HG03159 (cell line): ENCODE results near the gene CLEC2D.
"Not testable (repeated sequence)": the region's sequence is repeated elsewhere in the genome, so short reads cannot be mapped to it uniquely, and the experiment has no call there.

Experiments
- ATAC-seq: cut with Tn5 transposase; IDR thresholded peaks from one replicate; pipeline ENCODE4 v1.9.1; 2021; ENCODE audit warnings: mild to moderate bottlenecking, moderate library complexity; ENCODE audit not compliant: unreplicated experiment

The CLEC2D gene

DNA sequence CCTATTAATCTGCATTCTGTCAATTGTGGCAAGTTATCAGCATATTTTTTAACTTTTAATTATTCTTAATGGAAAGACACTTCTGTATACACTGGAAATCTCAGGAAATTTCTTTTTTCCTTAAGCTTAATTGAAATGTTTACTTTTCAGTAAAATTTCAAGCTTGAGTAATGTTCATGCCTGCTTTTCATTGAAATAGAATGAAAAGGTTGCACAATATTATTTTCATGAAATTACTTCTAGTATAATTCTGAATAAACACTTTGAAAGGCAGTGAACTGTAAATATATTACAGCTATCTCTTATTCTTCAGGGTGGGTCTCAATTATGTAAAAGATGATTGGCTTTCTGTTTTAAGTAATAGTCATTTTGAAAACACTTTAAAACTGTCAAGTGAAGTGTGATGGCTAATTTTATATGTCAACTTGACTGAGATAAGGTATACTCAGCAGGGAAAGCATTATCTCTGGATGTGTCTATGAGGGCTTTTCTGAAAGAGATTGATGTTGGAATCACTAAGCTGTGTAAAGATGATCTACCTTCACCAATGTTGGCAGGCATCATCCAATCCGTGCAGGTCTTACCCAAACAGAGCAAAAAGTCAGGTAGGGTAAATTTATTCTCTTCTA lies 29.9 kb downstream of the CLEC2D start:
- ATAC-seq = no peak

DNA sequence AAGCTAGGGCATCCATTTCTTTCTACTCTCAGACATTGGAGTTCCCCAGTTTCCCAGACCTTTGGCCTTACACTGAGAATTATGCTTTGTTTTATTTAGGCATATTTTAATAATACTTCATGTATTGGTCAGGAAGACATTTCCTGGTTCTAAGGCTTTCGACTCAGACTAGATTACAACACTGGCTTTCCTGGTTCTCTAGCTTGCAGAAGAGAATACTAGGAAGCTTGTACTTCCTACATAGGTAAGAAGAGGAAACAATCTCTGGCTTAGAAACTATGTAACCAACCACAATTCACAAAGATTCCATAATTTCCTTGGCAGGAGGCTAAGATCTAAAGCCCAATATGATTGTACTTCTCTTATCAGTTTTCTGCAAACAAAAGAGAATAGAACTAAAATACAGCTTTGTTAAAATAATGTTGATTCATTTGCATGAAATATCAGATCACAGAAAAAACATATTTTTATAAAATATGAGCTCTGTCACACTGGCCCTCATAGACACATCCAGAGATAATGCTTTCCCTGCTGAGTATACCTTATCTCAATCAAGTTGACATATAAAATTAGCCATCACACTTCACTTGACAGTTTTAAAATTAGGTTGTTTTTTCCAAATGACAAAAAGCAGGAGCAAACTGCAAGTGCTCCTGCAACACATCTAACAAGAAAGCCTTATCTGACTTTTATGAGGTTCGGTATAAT lies 30.5 kb downstream of the CLEC2D start:
- no peak for ATAC-seq

DNA sequence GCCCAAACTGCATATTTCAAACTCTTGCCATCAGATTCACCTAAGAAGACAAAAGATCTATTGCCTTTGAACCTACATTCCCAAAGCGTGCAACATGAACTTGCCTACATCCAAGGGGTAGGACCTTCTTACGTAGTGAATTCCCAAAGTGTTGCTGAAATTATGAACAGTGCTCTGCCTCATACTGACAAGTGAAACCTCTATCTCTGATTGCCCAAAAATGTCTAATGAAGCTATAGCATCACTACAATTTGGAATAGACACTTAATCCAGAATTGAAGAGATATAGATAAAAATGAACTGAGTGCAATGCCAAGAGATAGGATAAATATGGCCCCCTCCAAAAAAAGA lies 31.1 kb downstream of the CLEC2D start:
- no peak for ATAC-seq

DNA sequence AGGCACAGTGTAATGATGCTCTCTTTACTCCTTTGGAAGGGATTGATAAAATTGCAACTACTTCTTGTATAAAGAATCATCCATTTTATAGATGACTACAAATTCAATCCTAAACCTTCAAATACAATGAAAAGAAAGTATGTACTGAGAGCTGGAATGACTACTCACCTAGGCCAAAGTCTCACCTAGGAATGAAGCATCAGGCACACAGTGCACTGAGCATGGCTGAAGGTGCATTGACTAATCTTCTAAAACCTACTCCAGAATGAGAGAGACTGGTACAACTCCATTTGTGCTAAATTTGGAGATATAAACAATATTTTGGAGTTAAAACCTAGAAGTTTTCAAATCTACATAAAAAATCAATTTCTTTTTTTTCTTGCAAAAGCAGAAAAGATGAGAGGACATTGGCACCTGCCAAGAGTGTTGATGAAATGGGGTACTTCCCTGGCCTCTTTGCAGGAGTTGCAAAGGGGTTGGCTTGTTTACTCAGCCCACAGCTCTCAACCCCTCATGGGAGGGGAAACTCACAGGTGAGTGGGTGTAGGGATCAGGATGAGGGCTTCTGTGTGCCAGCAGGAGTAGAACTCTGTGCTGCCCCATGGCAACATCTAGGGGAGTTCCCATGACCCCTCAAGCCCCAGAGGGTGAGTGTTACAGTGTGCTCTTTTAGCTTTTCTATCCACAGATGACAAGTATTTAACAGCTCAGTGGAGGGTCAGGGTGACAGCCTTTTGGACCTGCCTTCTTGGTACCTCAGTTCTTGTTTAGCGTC lies 32.1 kb downstream of the CLEC2D start:
- peak; percentile 42 for ATAC-seq

DNA sequence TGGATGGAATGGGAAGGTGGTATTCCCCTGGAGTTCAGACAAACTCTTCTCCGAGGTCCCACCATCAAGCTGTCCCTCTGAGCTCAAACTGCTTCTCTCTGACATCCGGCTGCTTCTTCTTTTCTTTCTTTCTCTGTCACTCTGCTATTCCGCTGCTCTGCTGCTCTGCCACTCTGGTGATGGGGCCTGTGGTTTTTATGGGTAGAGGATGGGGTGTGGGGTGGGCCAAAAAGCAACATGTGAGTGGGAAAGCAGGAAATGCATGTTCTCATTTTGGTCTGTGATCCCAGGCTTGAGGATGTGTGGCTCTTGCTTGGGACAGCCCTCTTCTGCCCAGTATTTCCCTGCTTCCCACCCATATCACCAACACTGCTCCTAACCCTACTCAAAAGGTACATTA lies 32.7 kb downstream of the CLEC2D start:
- ATAC-seq = no peak

DNA sequence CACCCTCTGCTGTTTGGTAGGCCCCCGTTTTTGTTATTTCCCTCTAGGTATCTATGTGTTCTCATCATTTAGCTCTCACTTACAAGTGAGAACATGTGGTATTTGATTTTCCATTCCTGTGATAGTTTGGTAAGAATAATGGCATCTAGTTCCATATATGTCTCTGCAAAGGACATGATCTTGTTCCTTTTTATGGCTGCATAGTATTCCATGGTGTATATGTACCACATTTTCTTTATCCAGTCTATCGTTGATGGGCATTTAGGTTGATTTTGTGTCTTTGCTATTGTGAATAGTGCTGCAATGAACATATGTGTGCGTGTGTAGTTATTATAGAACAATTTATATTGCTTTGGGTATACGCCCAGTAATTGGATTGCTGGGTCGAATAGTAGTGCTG lies 35.0 kb downstream of the CLEC2D start:
- ATAC-seq = not testable (repeated sequence)

DNA sequence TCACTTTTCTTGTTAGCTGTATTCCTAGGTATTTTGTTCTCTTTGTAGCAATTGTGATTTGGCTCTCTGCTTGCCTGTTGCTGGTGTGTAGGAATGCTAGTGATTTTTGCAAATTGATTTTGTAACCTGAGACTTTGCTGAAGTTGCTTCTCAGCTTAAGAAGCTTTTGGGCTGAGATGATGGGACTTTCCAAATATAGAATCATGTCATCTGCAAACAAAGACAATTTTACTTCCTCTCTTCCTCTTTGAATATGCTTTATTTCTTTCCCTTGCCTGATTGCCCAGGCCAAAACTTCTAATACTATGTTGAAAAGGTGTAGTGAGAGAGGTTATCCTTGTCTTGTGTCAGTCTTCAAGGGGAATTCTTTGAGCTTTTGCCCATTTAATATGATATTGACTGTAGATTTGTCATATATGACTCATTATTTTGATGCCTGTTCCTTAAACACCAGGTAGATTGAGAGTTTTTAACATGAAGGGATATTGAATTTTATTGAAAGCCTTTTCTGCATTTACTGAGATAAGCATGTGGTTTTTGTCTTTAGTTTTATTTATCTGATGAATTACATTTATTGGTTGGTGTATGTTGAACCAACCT lies 36.7 kb downstream of the CLEC2D start:
- no peak for ATAC-seq

DNA sequence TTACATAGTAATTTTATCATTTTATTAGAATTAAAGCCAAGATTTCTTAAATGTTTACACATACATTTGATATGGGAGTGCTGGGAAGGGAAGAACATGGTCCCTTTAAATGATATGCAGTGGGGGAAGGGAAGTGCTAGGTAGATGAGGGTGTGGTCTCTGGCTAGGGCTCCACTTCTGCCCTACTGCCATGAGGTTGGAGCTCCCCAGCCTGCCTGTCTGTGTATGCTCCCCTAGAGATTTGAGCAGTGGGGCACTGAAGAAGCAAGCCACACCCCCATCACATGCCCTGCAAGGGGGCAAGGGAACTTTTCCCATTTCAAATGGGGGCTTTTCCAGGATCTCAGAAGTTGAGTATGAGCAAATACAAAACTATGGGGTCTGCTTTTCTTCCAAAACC lies 37.8 kb downstream of the CLEC2D start:
- no peak for ATAC-seq

DNA sequence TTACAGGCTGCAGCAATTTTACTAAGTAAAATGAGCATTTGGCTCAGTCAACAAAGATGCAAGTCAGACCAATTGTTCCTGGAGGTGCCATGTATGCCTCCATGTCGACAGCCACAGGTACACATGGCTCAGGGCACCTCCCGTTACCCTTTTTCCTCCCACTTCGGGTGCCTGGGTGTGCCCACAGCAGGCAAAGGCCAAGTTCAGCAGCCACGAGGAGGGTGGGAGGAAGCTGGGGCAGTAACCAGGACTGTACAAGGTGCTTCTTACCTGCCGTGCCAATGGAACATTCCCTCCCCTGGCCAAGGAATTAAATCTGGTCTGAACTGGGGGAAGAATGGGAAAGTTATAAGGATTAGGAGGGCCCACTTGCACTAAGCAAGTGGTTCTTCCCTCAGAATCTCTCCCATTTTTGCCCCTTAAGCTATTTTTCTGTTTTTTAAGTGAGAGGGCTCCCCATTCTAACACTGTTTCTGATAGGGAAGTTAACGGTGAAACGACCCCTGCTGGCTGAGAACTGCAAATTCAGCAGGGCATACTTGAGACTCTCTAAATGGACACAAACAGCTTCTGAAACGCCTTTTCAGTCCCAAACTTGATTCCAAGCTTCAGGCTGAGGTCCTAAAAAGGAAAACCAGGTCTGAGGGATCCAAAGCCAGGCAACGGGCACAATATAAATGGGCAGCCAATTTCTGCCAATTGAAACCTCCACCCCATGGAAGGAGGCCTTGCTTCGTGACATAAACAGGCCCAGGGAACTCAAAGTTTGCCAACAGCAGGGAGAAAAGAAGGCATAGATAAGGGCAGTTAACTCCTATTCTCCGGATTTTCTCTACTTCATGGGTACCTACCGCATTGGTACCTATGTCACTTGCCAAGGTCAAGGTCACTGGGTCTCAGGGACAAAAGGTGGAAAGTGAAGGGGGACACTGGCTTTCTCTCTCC lies 38.6 kb downstream of the CLEC2D start:
- no peak for ATAC-seq

DNA sequence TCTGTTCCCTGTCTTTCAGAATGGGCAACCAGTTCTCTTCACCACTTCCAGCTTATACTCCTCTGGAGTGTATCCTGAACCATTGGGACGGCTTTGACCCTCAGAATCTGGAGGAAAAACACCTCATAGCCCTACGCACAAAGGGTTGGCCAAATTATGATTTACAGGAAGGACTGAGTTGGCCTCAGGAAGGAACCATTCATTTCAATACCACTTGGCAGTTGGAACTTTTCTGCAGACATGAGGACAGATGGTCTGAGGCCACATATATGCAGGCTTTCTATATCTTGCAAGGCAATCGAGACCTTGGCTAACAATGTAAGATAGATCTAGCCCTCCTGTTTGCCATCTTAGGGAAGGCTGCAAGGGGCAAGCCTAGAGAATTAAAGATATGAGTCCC lies 39.3 kb downstream of the CLEC2D start:
- no peak for ATAC-seq

DNA sequence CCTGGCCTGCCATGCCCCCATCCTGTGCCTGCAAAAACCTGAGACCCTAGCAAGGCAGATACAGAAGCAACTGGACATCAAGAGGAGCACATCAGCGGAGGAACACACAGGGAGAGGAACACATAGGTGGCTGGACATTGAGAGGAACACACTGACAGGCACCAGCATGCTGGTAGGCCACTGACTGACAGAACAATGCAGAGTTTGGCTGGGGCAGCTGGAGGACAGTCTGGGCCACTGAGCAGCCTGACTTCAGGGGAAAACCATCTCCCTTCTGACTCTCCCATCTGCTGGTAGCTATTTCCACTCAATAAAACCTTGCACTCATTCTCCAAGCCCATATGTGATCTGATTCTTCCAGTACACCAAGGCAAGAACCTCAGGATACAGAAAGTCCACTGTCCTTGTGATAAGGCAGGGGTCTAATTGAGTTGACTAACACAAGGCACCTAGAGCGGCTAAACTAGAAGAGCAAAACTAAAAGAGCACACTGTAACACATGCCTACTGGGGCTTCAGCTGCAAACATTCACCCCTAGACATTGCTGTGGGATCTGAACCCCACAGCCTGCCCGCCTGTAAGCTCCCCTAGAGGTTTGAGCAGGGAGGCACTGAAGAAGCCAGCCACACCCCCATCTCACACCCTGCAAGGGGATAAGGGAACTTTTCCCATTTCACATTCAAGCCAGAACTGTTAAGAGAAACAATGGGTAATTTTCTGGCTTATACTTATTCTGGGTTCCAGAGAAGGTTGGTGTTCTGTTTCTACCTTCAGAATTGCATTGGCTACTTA lies 41.3 kb downstream of the CLEC2D start:
- ATAC-seq = no peak

DNA sequence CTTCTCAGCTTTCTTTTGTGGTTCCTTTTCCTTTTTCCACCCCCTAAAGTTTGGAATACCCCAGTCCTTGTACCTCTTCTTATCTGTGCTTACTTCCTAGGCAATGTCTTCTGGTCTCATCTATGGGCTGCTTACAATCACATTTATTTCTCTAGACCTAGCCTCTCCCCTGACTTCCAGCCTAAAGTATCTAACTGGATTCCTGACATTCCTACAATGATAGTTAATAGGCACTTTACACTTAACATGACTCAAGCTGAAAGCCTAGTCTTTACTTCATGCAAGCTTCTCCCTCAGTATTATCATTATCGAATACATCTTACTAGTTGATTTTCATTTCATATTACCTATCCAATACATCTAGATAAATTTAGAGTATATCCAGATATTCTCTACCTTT lies 42.2 kb downstream of the CLEC2D start:
- ATAC-seq = no peak

DNA sequence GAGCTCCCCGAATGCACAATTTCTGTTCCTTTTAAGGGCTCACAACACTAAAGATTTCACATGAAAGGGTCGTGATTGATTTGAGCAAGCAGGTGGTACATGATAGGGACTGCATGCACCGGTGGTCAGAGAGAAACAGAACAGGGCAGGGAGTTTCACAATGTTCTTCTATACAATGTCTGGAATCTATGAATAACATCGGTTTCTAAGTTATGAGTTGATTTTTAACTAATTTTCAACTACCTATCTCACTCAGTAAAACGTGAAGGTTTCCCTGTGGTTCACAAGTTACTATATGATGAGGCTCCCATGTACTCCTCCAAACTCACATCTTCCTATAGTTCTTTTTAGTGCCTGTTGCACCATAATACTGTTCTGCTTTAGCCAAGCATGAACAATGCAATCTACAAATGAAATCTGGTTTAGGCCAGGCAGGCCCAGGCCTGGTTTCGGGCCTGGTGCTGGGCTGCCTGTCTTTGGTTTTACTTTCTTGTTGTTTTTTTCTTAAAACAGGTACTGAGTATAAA lies 43.6 kb downstream of the CLEC2D start:
- ATAC-seq = peak; percentile 82

DNA sequence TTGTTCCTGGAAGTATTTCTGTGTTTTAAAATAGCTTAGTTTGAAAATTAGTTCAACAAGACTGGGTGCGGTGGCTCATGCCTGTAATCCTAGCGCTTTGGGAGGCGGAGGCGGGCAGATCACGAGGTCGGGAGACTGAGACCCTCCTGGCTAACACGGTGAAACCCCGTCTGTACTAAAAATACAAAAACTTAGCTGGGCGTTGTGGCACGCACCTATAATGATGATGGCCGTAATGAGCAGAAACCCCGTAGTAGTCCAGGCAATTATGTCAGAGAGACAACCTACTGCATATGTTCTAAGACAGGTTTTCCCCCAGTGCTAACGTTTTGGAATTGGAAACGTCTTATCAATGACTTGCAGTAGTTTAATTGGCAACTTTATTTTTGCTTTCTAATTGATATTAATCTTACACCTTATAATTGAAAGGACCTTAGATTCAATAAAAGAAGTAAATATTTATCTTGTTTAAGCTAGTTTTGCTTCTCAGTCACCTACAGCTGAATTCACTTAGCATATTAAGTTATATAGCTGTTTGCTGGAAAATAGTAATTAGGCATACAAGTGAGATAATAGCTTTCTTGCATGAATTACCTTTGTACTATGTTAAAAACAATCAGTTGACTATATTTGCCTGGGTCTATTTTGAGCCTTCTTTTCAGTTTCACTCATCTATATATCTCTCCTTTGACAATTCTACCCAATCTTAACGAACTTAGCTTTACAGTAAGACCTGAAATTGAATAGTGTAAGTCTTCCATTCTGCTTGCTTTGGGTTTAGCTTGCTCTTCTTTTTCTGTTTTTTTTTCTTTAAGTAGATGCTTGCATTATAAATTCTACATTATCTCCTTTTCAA lies 47.8 kb downstream of the CLEC2D start:
- ATAC-seq = no peak

DNA sequence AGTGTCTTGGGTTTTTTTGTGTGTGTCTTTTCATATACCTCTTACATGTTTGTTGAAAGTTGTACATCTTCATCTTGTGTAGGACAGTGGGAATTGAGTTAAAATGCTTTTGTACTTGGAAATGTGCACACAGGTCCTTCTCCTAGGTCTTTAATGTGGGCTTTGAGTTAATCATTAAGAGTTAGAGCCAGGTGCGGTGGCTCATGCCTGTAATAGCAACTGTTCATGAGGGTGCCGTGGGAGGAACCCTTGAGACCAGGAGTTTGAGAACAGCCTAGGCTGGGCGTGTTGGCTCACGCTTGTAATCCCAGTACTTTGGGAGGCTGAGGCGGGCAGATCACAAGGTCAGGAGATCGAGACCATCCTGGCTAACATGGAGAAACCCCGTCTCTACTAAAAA lies 49.5 kb downstream of the CLEC2D start:
- ATAC-seq = no peak

DNA sequence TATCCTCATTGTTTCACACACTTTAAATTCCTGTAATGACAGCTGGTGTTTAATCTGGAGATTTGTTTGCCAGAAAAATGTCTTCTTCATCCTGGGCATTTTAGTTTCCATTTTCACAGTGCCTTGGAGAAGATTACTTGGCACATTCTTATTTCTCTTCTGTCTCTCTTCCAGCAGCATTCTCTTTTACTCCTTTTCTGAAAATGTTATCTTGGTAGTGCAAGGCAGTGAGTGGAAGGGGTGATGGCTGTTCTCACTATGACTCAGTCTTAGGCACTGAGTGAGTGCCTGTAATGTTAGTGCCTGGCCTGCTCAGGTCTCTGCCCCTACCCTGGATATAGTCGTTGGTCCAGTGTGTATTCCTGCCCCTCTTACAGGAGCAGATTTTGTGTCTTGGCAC lies 50.3 kb downstream of the CLEC2D start:
- ATAC-seq = no peak

DNA sequence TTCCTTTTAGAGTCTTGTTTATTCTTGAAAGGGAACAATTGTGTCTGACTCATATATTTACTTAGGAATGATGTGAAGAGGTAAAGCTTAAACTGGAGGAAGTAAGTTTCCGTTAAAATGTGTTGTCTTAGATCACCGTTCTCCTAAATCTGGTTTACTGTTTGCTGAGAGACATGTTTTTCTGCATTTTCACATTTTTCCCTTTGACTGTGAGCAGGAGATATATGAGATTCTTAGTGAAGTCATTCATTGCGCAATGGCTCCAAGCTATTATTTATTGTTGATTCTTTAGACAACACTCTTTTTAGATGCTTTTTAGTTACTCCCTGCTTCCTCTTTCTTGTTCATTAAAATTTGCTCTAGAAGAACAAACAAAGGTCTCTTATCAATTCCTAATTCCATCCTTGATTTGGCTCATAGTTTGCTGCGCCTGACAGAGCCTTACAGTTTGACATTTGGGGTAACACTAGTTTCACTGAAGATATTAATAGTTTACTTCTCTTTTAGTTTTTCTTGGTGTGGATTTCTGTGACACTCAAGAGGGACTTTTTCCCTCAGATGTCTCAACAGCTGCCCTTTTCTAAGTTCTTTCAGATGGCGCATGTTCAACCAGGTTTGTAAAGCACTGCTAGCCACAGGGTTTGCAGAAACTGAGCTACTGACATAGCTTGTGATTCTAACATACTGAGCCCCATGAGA lies 52.0 kb downstream of the CLEC2D start:
- ATAC-seq = peak; percentile 47

DNA sequence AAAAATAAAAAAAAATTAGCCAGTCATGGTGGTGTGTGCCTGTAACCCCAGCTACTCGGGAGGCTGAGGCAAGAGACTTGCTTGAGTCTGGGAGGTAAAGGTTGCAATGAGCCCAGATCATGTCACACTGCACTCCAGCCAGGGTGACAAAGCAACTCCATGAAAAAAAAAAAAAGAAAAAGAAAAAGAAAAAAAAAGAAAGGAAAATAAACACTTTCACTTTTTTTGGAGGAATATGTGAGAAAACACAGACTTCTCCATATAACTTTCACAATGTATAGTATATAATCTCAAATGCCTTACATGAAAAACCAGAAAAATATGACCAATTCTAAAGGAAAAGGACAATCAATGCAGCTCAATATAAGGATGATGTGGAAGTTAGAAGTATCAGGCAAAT lies 54.5 kb downstream of the CLEC2D start:
- no peak for ATAC-seq
